Measurements from ENCODE around the gene CAMTA1.
"Not testable (repeated sequence)": the region's sequence is repeated elsewhere in the genome, so short reads cannot be mapped to it uniquely, and the experiment has no call there.

The CAMTA1 gene

DNA sequence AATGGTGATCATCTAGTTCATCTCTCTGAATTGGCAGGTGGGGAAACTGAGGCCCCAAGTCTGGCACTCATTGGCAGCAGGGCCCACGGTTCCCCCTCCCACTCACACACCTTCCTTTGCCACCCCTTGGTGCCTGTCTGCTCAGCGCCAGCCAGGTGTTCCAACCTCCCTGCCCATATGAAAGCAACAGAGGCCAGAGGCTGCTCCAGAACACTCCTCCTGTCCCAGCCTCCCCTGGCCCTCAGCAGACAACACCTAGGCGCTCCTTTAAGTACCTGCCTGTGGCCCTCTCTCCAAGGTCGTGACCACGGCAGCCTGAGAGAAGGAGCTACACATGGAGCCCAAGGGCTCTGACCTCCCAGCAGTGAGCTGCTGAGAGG is 623.5 kb downstream of the CAMTA1 start:
- H3K36me3 ChIP-seq (replicated peaks; ENCODE audit: insufficient read depth, low read length): no peaks in the 10 kb centered on the region
- no peak overlapping the region for H3K4me2 ChIP-seq (ENCODE audit: low read depth, low read length)
- H4K20me1 ChIP-seq (ENCODE audit: insufficient read depth, low read length): no peaks in the 10 kb centered on the region
- H3K27ac ChIP-seq (ENCODE audit: low read length): no peak overlapping the region
- H3K4me3 ChIP-seq (ENCODE audit: low read length): no peak overlapping the region
- no peak for DNase-seq
- no peaks in the 10 kb centered on the region for H3K4me1 ChIP-seq (ENCODE audit: low read length)
- TF ChIP-seq EZH2phosphoT487 (IDR thresholded peaks at IDR 0.05; ENCODE audit: low read length) (no peak), EZH2 (optimal IDR thresholded peaks at IDR 0.05; ENCODE audit: low read depth, low read length) (no peak)
- TF ChIP-seq, protein P1, sequence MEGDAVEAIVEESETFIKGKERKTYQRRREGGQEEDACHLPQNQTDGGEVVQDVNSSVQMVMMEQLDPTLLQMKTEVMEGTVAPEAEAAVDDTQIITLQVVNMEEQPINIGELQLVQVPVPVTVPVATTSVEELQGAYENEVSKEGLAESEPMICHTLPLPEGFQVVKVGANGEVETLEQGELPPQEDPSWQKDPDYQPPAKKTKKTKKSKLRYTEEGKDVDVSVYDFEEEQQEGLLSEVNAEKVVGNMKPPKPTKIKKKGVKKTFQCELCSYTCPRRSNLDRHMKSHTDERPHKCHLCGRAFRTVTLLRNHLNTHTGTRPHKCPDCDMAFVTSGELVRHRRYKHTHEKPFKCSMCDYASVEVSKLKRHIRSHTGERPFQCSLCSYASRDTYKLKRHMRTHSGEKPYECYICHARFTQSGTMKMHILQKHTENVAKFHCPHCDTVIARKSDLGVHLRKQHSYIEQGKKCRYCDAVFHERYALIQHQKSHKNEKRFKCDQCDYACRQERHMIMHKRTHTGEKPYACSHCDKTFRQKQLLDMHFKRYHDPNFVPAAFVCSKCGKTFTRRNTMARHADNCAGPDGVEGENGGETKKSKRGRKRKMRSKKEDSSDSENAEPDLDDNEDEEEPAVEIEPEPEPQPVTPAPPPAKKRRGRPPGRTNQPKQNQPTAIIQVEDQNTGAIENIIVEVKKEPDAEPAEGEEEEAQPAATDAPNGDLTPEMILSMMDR (IDR thresholded peaks at IDR 0.05; ENCODE audit: low read length): no peak
- H3K9me2 ChIP-seq (replicated peaks; ENCODE audit: insufficient read depth, low read length): no peaks in the 10 kb centered on the region
- no peaks in the 10 kb centered on the region for H3F3A ChIP-seq (ENCODE audit: insufficient read depth, low read length)
- H3K9me3 ChIP-seq (replicated peaks; ENCODE audit: insufficient read depth, low read length): no peaks in the 10 kb centered on the region
- no peak overlapping the region for H2AFZ ChIP-seq (ENCODE audit: low read length)
- no peak overlapping the region for H3K9ac ChIP-seq (ENCODE audit: low read length)
- H3K27me3 ChIP-seq (replicated peaks; ENCODE audit: insufficient read depth, low read length): peaks cover 52% of the 10 kb centered on the region
- no peaks in the 10 kb centered on the region for H3K79me2 ChIP-seq (ENCODE audit: low read length)

DNA sequence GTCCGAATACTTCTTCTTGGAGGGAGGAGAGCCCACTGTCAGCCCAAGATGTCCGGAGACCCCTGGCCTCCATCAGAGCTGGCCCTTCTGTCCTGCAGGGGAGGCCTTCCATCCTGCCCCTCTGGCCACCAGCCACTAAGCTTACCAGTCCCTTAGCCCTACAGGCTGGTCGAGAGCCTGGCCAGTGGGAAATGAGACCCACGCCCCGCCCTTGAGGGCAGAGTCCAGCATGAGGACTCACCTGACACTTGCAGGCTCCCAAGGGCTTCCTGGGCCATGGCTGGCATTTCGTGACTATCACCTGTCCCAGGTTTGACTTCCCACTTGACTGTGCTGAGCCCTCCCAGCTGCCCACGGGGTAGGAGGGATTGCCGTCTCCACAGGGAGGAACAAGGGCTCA is 624.0 kb downstream of the CAMTA1 start:
- Histone ChIP-seq H3K27ac (ENCODE audit: low read length) (no peak overlapping the region), H3K36me3 (replicated peaks; ENCODE audit: insufficient read depth, low read length) (no peaks in the 10 kb centered on the region), H4K20me1 (ENCODE audit: insufficient read depth, low read length) (no peaks in the 10 kb centered on the region), H3K27me3 (replicated peaks; ENCODE audit: insufficient read depth, low read length) (peaks cover 47% of the 10 kb centered on the region), H3K4me1 (ENCODE audit: low read length) (no peaks in the 10 kb centered on the region), H3K9me3 (replicated peaks; ENCODE audit: insufficient read depth, low read length) (no peaks in the 10 kb centered on the region), H3K9me2 (replicated peaks; ENCODE audit: insufficient read depth, low read length) (no peaks in the 10 kb centered on the region), H3K4me3 (ENCODE audit: low read length) (no peak overlapping the region), H2AFZ (ENCODE audit: low read length) (no peak overlapping the region), H3K9ac (ENCODE audit: low read length) (no peak overlapping the region), H3K79me2 (ENCODE audit: low read length) (no peaks in the 10 kb centered on the region), H3K4me2 (ENCODE audit: low read depth, low read length) (no peak overlapping the region), H3F3A (ENCODE audit: insufficient read depth, low read length) (no peaks in the 10 kb centered on the region)
- TF ChIP-seq EZH2phosphoT487 (IDR thresholded peaks at IDR 0.05; ENCODE audit: low read length) (no peak), EZH2 (optimal IDR thresholded peaks at IDR 0.05; ENCODE audit: low read depth, low read length) (no peak)
- TF ChIP-seq, protein P1 (IDR thresholded peaks at IDR 0.05; ENCODE audit: low read length): no peak
- DNase-seq: no peak

DNA sequence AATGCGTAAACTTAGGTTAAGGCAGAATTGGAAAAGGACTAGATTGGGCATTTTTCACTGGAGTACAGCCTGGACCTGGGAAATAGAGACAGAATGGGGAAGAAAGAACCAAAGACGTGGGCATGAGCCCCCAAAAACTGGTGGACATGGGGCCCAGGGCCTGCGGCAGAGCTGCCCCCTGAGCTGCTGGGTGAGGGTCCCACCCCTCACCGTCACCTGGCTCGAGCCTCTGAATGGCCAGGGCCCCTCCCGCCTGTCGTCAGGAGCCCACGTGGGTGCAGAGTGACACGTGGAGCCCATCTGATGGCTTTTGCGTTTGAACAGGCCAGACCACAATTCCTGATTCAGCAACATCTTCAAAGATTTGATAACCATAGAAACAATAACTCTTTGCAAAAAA is 624.9 kb downstream of the CAMTA1 start:
- no peaks in the 10 kb centered on the region for H3F3A ChIP-seq (ENCODE audit: insufficient read depth, low read length)
- no peak overlapping the region for H3K9ac ChIP-seq (ENCODE audit: low read length)
- no peak overlapping the region for H3K4me3 ChIP-seq (ENCODE audit: low read length)
- peaks cover 38% of the 10 kb centered on the region for H3K27me3 ChIP-seq (replicated peaks; ENCODE audit: insufficient read depth, low read length)
- H2AFZ ChIP-seq (ENCODE audit: low read length): no peak overlapping the region
- H3K27ac ChIP-seq (ENCODE audit: low read length): no peak overlapping the region
- no peaks in the 10 kb centered on the region for H3K4me1 ChIP-seq (ENCODE audit: low read length)
- H3K4me2 ChIP-seq (ENCODE audit: low read depth, low read length): no peak overlapping the region
- H3K79me2 ChIP-seq (ENCODE audit: low read length): no peaks in the 10 kb centered on the region
- no peak for DNase-seq
- TF ChIP-seq EZH2 (optimal IDR thresholded peaks at IDR 0.05; ENCODE audit: low read depth, low read length) (no peak), EZH2phosphoT487 (IDR thresholded peaks at IDR 0.05; ENCODE audit: low read length) (no peak)
- TF ChIP-seq, protein P1 (IDR thresholded peaks at IDR 0.05; ENCODE audit: low read length): no peak
- no peaks in the 10 kb centered on the region for H4K20me1 ChIP-seq (ENCODE audit: insufficient read depth, low read length)
- H3K9me2 ChIP-seq (replicated peaks; ENCODE audit: insufficient read depth, low read length): no peaks in the 10 kb centered on the region
- no peaks in the 10 kb centered on the region for H3K36me3 ChIP-seq (replicated peaks; ENCODE audit: insufficient read depth, low read length)
- no peaks in the 10 kb centered on the region for H3K9me3 ChIP-seq (replicated peaks; ENCODE audit: insufficient read depth, low read length)

DNA sequence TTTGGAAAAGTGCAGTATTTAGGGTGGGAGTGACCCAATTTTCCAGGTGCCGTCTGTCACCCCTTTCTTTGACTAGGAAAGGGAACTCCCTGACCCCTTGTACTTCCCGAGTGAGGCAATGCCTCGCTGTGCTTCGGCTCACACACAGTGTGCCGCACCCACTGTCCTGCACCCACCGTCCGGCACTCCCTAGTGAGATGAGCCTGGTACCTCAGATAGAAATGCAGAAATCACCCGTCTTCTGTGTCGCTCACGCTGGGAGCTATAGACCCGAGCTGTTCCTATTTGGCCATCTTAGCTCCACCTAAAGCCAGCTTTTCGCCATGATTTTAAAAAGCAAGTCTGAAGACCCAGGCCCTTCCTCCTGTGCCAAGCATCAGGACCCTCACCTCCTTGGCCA is 632.4 kb downstream of the CAMTA1 start:
- H3F3A ChIP-seq (ENCODE audit: insufficient read depth, low read length); H3K4me1 ChIP-seq (ENCODE audit: low read length); H3K9me2 ChIP-seq (replicated peaks; ENCODE audit: insufficient read depth, low read length); DNase-seq; H2AFZ ChIP-seq (ENCODE audit: low read length); H3K9me3 ChIP-seq (replicated peaks; ENCODE audit: insufficient read depth, low read length); H3K9ac ChIP-seq (ENCODE audit: low read length); H3K4me2 ChIP-seq (ENCODE audit: low read depth, low read length); H4K20me1 ChIP-seq (ENCODE audit: insufficient read depth, low read length); H3K4me3 ChIP-seq (ENCODE audit: low read length); H3K36me3 ChIP-seq (replicated peaks; ENCODE audit: insufficient read depth, low read length); H3K79me2 ChIP-seq (ENCODE audit: low read length); H3K27ac ChIP-seq (ENCODE audit: low read length): not testable (repeated sequence)
- H3K27me3 ChIP-seq (replicated peaks; ENCODE audit: insufficient read depth, low read length): peaks cover 48% of the 10 kb centered on the region
